Measurements from ENCODE around the gene KRTAP4-1.

GRCh38 chr17:41178843-41179616 lies 5.7 kb downstream of the KRTAP4-1 start:
- TF ChIP-seq CTCF (IDR thresholded peaks at IDR 0.05) (no peak), POLR2A (IDR thresholded peaks at IDR 0.05) (no peak)

Data from adrenal gland (tissue), 5 donors.